Measurements from ENCODE around the gene OPA3.

DNA sequence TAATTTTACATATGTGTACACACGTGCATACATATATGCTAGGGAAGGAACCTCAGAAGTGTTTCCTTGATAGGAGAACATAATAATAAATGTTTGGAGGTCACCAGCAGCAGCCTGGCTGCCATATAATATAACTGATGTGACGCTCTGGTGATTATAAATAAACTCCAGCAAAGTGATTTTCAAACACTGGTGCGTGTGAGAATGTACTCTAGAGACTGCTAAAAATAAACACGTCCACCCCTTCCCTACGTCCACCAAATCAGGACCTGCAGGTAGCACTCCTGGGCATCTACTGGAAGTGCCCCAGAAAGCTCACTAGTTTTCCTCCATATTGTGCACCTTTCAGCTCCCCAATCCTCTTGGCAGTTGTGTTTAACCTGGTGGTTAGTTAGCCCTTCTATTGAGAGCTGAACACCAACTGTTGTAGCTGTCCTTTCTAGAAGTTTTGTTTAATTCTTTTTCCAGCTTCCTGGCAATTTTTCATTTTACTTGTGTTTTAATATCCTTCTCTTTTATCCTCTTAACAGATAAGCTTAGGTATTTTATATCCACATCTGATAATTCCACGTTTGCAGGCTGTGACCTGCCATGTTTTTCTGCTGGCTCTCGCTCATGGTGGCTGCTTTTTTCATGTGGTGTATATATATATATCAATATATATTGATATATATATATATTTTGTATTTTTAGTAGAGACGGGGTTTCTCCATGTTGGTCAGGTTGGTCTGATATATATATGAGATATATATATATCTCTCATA, 13.0 kb downstream of the OPA3 start:
- TF ChIP-seq RAD21 (conservative IDR thresholded peaks at IDR 0.05) (no peak), CTCF (IDR thresholded peaks at IDR 0.05; ENCODE audit: poor library complexity, severe bottlenecking) (no peak), MXI1 (conservative IDR thresholded peaks at IDR 0.05; ENCODE audit: poor library complexity, severe bottlenecking) (no peak), EP300 (conservative IDR thresholded peaks at IDR 0.05; ENCODE audit: poor library complexity, severe bottlenecking) (no peak), SMC3 (conservative IDR thresholded peaks at IDR 0.05; ENCODE audit: poor library complexity) (no peak), EZH2 (IDR thresholded peaks at IDR 0.05; ENCODE audit: borderline replicate concordance, insufficient read depth, low read length, poor library complexity, severe bottlenecking) (no peak), POLR2AphosphoS5 (IDR thresholded peaks at IDR 0.05) (no peak), REST (IDR thresholded peaks at IDR 0.05; ENCODE audit: borderline replicate concordance) (no peak)

All from neural cell (in vitro differentiated cells).